Renal pelvis (tissue), 4 donors: ENCODE measurements around the gene ZNF780B. TPM values are rescaled to one million over a fixed set of nuclear protein-coding genes. Genes with fewer than 3 reads are reported as not detected.
"Not testable (repeated sequence)": the region's sequence is repeated elsewhere in the genome, so short reads cannot be mapped to it uniquely, and the experiment has no call there.

ENCODE experiments used
- DNase-seq: peaks from one replicate; pipeline ENCODE4 v3.0.0-alpha.2; 2013
- polyA plus RNA-seq, 3 donors: library from polyadenylated mRNA; unstranded; fragments of 120-200 nt; gene quantifications; one replicate each; pipeline ENCODE4 v1.2.1, GENCODE V29; 2013; ENCODE audit not compliant: insufficient read length in 3 of 3

ZNF780B gene
- polyA plus RNA-seq, 3 donors: 19.5 to 42.5 (median 37.3) TPM

GRCh38 chr19:40053491-40053890, 2.5 kb downstream of the ZNF780B start:
- DNase-seq: no peak

DNA sequence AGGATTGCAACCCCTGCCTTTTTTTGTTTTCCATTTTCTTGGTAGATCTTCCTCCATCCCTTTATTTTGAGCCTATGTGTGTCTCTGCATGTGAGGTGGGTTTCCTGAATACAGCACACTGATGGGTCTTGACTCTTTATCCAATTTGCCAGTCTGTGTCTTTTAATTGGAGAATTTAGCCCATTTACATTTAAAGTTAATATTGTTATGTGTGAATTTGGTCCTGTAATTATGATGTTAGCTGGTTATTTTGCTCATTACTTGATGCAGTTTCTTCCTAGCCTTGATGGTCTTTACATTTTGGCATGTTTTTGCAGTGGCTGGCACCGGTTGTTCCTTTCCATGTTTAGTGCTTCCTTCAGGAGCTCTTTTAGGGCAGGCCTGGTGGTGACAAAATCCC, 14.3 kb downstream of the ZNF780B start:
- not testable (repeated sequence) for DNase-seq

DNA sequence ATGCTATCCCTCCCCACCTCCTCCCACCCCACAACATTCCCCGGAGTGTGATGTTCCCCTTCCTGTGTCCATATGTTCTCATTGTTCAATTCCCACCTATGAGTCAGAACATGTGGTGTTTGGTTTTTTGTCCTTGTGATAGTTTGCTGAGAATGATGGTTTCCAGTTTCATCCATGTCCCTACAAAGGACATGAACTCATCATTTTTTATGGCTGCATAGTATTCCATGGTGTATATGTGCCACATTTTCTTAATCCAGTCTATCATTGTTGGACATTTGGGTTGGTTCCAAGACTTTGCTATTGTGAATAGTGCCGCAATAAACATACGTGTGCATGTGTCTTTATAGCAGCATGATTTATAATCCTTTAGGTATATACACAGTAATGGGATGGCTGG, 18.0 kb downstream of the ZNF780B start:
- DNase-seq: not testable (repeated sequence)

- no peak for DNase-seq
Observed at GRCh38 chr19:40035996-40036395, 20.0 kb downstream of the ZNF780B start.

- no peak for DNase-seq
Observed at GRCh38 chr19:40033989-40034560, 22.0 kb downstream of the ZNF780B start.

DNA sequence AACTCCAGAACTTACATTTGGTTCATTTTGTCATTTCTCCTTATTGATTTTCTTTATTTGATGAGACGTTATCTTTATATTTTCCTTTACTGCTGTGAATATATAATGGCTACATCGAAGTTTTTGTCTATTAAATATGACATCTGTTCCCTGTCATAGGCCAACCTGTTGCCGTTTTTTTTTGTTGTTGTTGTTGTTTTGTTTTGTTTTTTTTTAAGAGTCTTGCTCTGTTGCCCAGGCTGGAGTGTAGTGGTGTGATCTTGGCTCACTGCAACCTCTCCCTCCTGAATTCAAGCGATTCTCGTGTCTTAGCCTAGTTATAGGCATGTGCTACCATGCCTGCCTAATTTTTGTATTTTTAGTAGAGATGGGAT, 29.4 kb downstream of the ZNF780B start:
- DNase-seq: no peak

- DNase-seq: no peak
Observed at GRCh38 chr19:40025938-40026596, 30.0 kb downstream of the ZNF780B start.

GRCh38 chr19:40023969-40024368, 32.1 kb downstream of the ZNF780B start:
- no peak for DNase-seq

GRCh38 chr19:40013991-40014390, 42.0 kb downstream of the ZNF780B start:
- DNase-seq: no peak

GRCh38 chr19:40009674-40010073, 46.4 kb downstream of the ZNF780B start:
- DNase-seq: no peak

DNA sequence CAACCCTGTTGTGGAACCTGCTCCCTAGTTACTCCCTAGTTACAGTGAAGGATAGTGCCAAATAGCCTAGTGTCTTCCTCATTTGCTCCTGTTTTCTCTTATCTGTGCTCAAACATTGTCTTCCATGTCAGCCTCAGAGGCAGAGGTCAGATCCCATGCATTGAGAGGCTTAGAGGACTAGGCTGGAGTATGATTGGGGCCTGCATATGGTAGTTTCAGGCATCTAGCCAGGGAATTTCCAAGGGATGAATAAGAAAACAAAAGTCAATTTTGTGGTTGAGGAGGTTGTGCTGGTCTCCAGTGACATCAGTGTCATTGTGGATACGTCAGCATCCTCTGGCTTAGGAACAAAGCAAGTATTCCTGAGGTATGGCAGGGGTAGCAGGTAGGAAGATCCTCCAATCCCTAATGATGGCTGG, 49.7 kb downstream of the ZNF780B start:
- no peak for DNase-seq

DNA sequence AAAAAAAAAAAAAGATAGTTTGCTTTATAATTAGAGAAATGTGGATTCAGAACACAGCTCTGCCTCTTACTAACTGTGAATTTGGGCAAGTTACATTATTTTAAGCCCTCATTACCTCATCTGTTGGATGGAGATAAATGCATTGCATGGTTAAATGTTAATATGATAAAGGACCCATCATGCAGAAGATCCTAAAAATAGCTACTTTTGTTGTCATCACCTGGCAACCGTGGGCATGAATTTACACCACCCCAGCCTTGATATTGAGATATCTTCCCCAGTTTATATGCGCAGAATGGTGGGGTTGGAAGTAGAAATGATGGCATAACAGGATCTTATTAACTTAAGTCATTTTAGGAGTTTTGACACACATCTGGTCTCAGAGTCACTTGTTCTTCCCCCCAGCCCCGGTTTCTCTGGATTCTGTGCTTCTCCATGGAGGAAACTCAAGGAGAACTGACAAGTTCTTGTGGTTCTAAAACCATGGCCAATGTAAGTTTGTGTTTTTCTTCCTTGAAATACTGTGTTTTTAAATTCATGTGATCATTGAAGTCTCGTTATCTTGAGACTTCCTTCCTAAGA, 50.2 kb downstream of the ZNF780B start:
- no peak for DNase-seq

GRCh38 chr19:39998501-39998900, 57.5 kb downstream of the ZNF780B start:
- no peak for DNase-seq

DNA sequence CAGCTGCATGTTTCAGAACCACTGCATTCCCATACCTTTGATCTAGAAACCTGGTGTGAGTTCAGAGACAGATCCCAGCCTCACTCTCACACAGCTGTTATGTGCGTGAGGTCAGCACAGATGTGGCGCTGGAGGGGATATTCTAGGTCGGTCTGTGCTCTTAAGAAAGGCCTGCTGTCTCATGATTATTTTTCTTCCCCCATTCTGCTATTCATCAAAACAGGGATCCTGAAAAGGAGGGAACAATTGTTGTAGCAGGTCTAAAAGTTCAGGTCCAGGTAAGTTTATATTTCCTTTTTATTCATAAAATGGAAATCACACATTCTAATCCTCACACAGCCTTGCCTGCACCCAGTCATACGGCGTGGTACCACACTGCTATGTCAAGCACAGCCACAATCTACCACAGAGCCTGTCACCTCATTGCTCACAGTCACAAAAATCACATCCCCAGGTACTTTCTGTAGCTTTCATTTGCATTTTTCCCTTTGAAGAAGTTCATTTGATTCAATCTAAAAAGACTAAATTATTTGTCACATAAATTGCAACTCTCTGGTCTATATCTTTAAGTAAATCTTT, 58.3 kb downstream of the ZNF780B start:
- DNase-seq: no peak

DNA sequence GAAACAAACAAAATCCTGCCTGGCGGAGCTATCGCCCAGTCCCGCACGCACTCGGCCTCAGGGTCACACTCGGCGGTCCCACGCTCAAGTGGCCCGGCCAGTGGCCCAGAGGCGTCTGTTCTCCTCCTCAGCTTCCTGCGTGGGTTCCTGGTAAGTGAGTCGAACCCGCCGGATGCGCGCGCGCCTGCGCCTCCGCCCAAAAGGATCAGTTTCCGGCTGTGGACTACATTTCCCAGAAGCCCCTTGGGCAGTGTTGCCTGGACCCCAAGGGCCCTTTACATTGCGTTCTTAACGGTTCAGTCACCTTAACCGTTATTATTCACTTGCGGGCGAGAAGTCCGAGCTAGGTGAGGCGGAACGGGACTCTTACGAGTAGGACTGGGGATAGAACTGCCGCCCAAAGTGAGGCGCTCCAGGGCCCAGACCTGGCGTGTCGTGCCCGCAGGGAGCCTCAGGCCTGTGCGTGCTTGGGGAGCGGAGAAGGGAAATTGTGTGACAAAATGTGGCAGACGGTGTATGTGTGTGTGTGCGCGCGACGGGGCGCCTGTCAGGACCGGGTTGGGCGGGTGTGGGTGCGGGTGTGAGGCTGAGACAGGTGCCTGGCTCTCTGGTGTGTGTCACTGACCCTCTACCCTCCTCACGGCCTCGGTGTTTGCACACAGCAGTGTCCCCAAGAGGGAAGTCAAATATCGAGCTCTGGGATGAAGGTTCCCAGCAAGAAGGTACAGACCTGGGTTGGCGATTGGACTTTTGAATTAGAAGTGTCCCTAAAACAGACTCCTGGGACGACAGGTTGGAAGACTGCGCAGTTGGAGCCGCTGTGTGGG, 59.0 kb downstream of the ZNF780B start, which contains the start of gene ZNF546:
Gene ZNF546, plus strand, starts transcription at position 250 of the 827 bp plus-strand sequence. CDS start 1,267 bp downstream, outside the sequence.
- DNase-seq: peak; percentile 90

DNA sequence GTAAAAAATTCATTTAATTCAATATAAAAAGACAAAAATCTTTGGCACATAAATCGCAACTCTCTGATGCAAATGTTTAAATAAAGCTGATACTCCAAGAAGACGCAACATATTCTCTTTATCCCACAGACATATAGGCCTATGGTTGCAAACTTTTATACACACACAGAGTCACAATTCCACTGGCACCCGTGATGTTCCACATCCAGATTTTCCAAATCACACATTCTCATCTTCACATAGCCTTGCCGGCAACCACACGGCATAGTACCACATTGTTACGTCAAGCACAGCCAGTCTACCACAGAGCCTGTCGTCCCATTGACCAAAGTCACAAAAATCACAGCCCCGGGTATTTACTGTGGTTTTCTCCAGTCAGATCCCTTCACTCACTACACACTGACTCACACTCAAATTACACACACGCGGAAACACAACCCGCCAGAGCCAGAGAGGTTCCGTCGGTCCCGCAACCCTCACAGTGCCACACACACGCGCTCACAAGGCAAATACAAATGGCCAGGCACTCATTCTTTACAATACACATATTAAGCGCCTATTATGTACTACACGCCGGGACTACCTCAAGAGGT, 59.7 kb downstream of the ZNF780B start:
- peak; percentile 24 for DNase-seq

- DNase-seq: no peak
Observed at GRCh38 chr19:39995794-39996193, 60.2 kb downstream of the ZNF780B start.

DNA sequence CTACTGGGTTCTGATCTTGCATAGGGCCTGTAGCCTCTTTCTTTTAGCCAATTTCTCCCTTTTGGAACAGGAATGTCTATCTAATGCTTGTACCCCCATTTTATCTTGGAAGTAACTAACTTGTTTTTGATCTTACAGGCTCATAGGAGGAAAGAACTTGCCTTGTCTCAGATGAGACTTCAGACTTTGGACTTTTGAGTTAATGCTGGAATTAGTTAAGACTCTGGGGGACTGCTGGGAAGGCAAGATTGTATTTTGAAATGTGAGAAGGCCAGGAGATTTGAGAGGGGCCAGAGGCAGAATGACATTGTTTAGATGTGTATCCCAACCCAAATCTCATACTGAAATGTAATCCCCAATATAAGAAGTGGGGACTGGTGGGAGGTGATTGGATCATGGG, 61.7 kb downstream of the ZNF780B start:
- no peak for DNase-seq

DNA sequence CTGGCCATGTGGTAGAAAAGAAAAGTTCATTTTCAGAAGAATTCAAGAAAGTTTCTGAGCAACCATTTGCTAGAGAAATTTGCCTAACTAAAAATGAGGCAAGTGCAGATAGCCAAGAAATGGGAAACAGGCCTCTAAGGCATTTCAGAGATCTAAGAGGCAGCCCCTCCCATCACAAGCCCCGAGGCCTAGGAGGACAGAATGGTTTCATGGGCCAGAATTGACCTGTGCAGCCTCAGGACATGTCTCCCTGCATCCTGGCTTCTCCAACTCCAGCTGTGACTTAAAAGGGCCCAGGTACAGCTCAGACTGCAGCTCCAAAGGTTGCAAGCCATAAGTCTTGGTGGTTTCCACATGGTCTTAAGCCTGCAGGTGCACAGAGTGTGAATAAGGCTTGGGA, 62.4 kb downstream of the ZNF780B start:
- no peak for DNase-seq

- DNase-seq: no peak
Observed at GRCh38 chr19:39987596-39987995, 68.4 kb downstream of the ZNF780B start.

GRCh38 chr19:39987167-39987566, 68.9 kb downstream of the ZNF780B start:
- no peak for DNase-seq

GRCh38 chr19:39986643-39987042, 69.4 kb downstream of the ZNF780B start:
- no peak for DNase-seq
